OCI-LY7 (cell line): Measurements from ENCODE around the gene GCAT. TPM values are rescaled to one million over a fixed set of nuclear protein-coding genes. Genes with fewer than 3 reads are reported as not detected.

ENCODE experiments used
- BruUV-seq: library from RNA; stranded (reverse); fragments of 400-500 nt; replicated peaks from 2 replicates; lab custom pipeline; 2021; lab: Mats Ljungman, UMichigan
- CTCF ChIA-PET: fragments of 300-600 bp; sonication (Branson Sonifier 250); formaldehyde crosslinking; loops from one replicate; lab custom pipeline; 2022; ENCODE audit warnings: antibody characterized with exemption; ENCODE audit not compliant: unreplicated experiment; lab: Charles Lee
- POLR2A ChIA-PET: fragments of 300-600 bp; sonication (Branson Sonifier 250); formaldehyde crosslinking; loops from one replicate; lab custom pipeline; 2022; ENCODE audit warnings: antibody characterized with exemption; lab: Charles Lee
- DNase-seq: peaks from one replicate; pipeline ENCODE4 v3.0.0-alpha.2; 2015; ENCODE audit warnings: low spot score
- H2AFZ ChIP-seq: fragments of 200-600 bp; sonication (generic), shearing (Covaris generic); 2 replicates; pipeline ENCODE4 v1.6.1; 2014; ENCODE audit warnings: mild to moderate bottlenecking, antibody characterized with exemption, low read length, moderate library complexity
- H3K27ac ChIP-seq: fragments of 200-600 bp; sonication (generic); 2 replicates; pipeline ENCODE4 v1.5.1; 2014; ENCODE audit warnings: mixed run types, low read depth, mild to moderate bottlenecking, moderate library complexity, low read length, inconsistent platforms; ENCODE audit not compliant: poor library complexity, severe bottlenecking
- H3K36me3 ChIP-seq: fragments of 200-600 bp; sonication (generic); 2 replicates; pipeline ENCODE4 v1.6.1; 2014; ENCODE audit warnings: mild to moderate bottlenecking, antibody characterized with exemption, low read length, moderate library complexity, mixed read lengths; ENCODE audit not compliant: insufficient read depth
- H3K4me1 ChIP-seq: fragments of 200-600 bp; sonication (generic); 2 replicates; pipeline ENCODE4 v1.5.1; 2014; ENCODE audit warnings: mild to moderate bottlenecking, low read length; ENCODE audit not compliant: insufficient read depth, poor library complexity, severe bottlenecking
- H3K4me2 ChIP-seq: fragments of 200-600 bp; sonication (generic); 2 replicates; pipeline ENCODE4 v1.6.1; 2014; ENCODE audit warnings: mild to moderate bottlenecking, low read length
- H3K4me3 ChIP-seq: fragments of 200-600 bp; sonication (generic); 2 replicates; pipeline ENCODE4 v1.5.1; 2014; ENCODE audit warnings: mild to moderate bottlenecking, low read depth, low read length; ENCODE audit not compliant: poor library complexity, severe bottlenecking
- H3K79me2 ChIP-seq: fragments of 200-600 bp; sonication (generic); 2 replicates; pipeline ENCODE4 v1.6.1; 2016; ENCODE audit warnings: low read depth, mild to moderate bottlenecking, low read length, moderate library complexity, mixed read lengths; ENCODE audit not compliant: insufficient read depth
- H3K9me2 ChIP-seq: fragments of 200-600 bp; sonication (generic); 2 replicates; pipeline ENCODE4 v1.6.1; 2016; ENCODE audit warnings: mild to moderate bottlenecking, low read length, mixed read lengths; ENCODE audit not compliant: insufficient read depth
- H3K9me3 ChIP-seq: fragments of 200-600 bp; sonication (generic); 2 replicates; pipeline ENCODE4 v1.6.1; 2014; ENCODE audit warnings: mild to moderate bottlenecking, mixed run types, low read length, mixed read lengths
- H4K20me1 ChIP-seq: fragments of 200-600 bp; sonication (generic); 2 replicates; pipeline ENCODE4 v1.6.1; 2014; ENCODE audit warnings: mild to moderate bottlenecking, antibody characterized with exemption, low read length, moderate library complexity, mixed read lengths; ENCODE audit not compliant: insufficient read depth
- CTCF ChIP-seq: fragments of 200-600 bp; sonication (generic); conservative IDR thresholded peaks from 2 replicates; pipeline ENCODE4 v1.5.1; 2014; ENCODE audit warnings: mild to moderate bottlenecking, antibody characterized with exemption, low read length, moderate library complexity, mixed read lengths
- EZH2phosphoT487 ChIP-seq: fragments of 200-600 bp; sonication (generic); IDR thresholded peaks from 2 replicates; pipeline ENCODE4 v1.6.1; 2018; ENCODE audit warnings: low read depth, borderline replicate concordance, mild to moderate bottlenecking, mixed run types, antibody characterized with exemption, low read length, moderate library complexity, mixed read lengths
- intact Hi-C: fragments of 100-400 bp; cut with micrococcal nuclease; formaldehyde crosslinking; loops from one replicate; pipeline ENCODE4 v1.10.0; 2022; ENCODE audit not compliant: unreplicated experiment
- total RNA-seq, 2 experiments: library from RNA; depleted of rRNA in 1 of 2; stranded (reverse); fragments of >200 nt in 1 of 2; shearing (Covaris generic) in 1 of 2; gene quantifications; 2 replicates each; pipeline ENCODE4 v1.2.3, GENCODE V29; 2014 to 2022

Gene GCAT
- total RNA-seq, 2 experiments from 2014 or later = 14.6 to 17.3 TPM

- peak overlapping the region; percentile 79 for H3K4me2 ChIP-seq
- TF ChIP-seq EZH2phosphoT487 = no peak
- TF ChIP-seq CTCF = no peak
- intact Hi-C loops = no loop called here
- no peaks in the 10 kb centered on the region for H3K9me2 ChIP-seq
- peak overlapping the region; percentile 74; the same call in 1 of the 2 replicates for H2AFZ ChIP-seq
- peaks cover 7% of the 10 kb centered on the region; the same call in 1 of the 2 replicates for H3K9me3 ChIP-seq
- TSS peak; percentile 94 for BruUV-seq
- H3K79me2 ChIP-seq = peaks cover 49% of the 10 kb centered on the region
- H3K4me3 ChIP-seq = peak overlapping the region; percentile 96
- H4K20me1 ChIP-seq = no peaks in the 10 kb centered on the region
- DNase-seq = peak; percentile 38
- H3K36me3 ChIP-seq = peaks cover 35% of the 10 kb centered on the region
- peak overlapping the region; percentile 65 for H3K27ac ChIP-seq
- ChIA-PET POLR2A (interaction anchor here (0.8 kb wide), 1 partner anchor 14 kb away, joined by 3 read pairs; no protein-coding TSS in a partner anchor), CTCF (no interaction called here)
- peaks cover 25% of the 10 kb centered on the region for H3K4me1 ChIP-seq
Measured at GRCh38 chr22:37848587-37849088, 40.9 kb downstream of the GCAT start.

- peaks cover 49% of the 10 kb centered on the region for H3K79me2 ChIP-seq
Measured at GRCh38 chr22:37849089-37849751, 41.5 kb downstream of the GCAT start, which contains the start of gene EIF3L. EIF3L (plus strand) TSS chr22:37849419; CDS start chr22:37849450, 31 bp downstream.

More at GRCh38 chr22:37849089-37849751, 41.5 kb downstream of the GCAT start, which contains the start of gene EIF3L:
- intact Hi-C loops = no loop called here
- no TSS peak for BruUV-seq
- H2AFZ ChIP-seq = peak within 1 kb of the TSS; percentile 74
- peak; percentile 92 for DNase-seq
- H3K9me2 ChIP-seq = no peaks in the 10 kb centered on the region
- POLR2A ChIA-PET = interaction anchor here (0.8 kb wide), 1 partner anchor 14 kb away, joined by 3 read pairs; no protein-coding TSS in a partner anchor
- H3K36me3 ChIP-seq = peaks cover 41% of the 10 kb centered on the region
- peak within 1 kb of the TSS; percentile 65 for H3K27ac ChIP-seq
- peaks cover 25% of the 10 kb centered on the region for H3K4me1 ChIP-seq
- CTCF ChIA-PET = no interaction called here
- no peaks in the 10 kb centered on the region for H4K20me1 ChIP-seq
- peak within 1 kb of the TSS; percentile 96 for H3K4me3 ChIP-seq
- peaks cover 7% of the 10 kb centered on the region; the same call in 1 of the 2 replicates for H3K9me3 ChIP-seq
- peak within 1 kb of the TSS; percentile 79 for H3K4me2 ChIP-seq
- TF ChIP-seq CTCF = no peak
- TF ChIP-seq EZH2phosphoT487 = no peak
